ENCODE measurements around the gene CTXN1. TPM values are rescaled to one million over a fixed set of nuclear protein-coding genes. Genes with fewer than 3 reads are reported as not detected.

The CTXN1 gene
- total and polyA plus RNA-seq, 8 donors, result 0.67 to 5.1 (median 1.7) TPM

- 83 to 87% methylated on average over 3 of the region's 3 CpGs for WGBS, 2 donors
- no peak for FAIRE-seq
These were observed 44.0 kb downstream of the CTXN1 start for GRCh38 chr19:7881910-7882309.

GRCh38 chr19:7879836-7880235, 46.1 kb downstream of the CTXN1 start:
- no peak for ATAC-seq
- intact Hi-C loops (cut with DNase I), result no loop called here
- Histone ChIP-seq H3K27ac (no peak overlapping the region), H3K4me1 (no peaks in the 10 kb centered on the region), H3K27me3 (no peaks in the 10 kb centered on the region), H3K9me3 (no peaks in the 10 kb centered on the region), H3K36me3 (no peaks in the 10 kb centered on the region), H3K4me3 (no peak overlapping the region)
- WGBS, 2 donors, result 77 to 85% methylated on average over 19 of the region's 19 CpGs
- FAIRE-seq, result no peak
- no peak for TF ChIP-seq CTCF (IDR thresholded peaks at IDR 0.05)
- no peak for DNase-seq

More at GRCh38 chr19:7881910-7882309, 44.0 kb downstream of the CTXN1 start:
- Histone ChIP-seq H3K27me3 (no peaks in the 10 kb centered on the region), H3K9me3 (no peaks in the 10 kb centered on the region), H3K4me1 (no peaks in the 10 kb centered on the region), H3K36me3 (no peaks in the 10 kb centered on the region), H3K4me3 (no peak overlapping the region), H3K27ac (no peak overlapping the region)
- ATAC-seq, result no peak
- no peak for TF ChIP-seq CTCF (IDR thresholded peaks at IDR 0.05)
- intact Hi-C loops (cut with DNase I), result no loop called here
- no peak for DNase-seq

GRCh38 chr19:7879111-7879807, 46.7 kb downstream of the CTXN1 start:
- H3K9me3 ChIP-seq, result no peaks in the 10 kb centered on the region
- TF ChIP-seq CTCF (IDR thresholded peaks at IDR 0.05), result no peak
- H3K27me3 ChIP-seq, result no peaks in the 10 kb centered on the region
- intact Hi-C loops (cut with DNase I), result no loop called here
- H3K36me3 ChIP-seq, result no peaks in the 10 kb centered on the region
- FAIRE-seq, result no peak
- no peak overlapping the region for H3K27ac ChIP-seq
- no peaks in the 10 kb centered on the region for H3K4me1 ChIP-seq
- peak in 1 of 6 donors; percentile 41 for DNase-seq
- no peak overlapping the region for H3K4me3 ChIP-seq
- WGBS, 2 donors, result 68 to 70% methylated on average over 18 of the region's 18 CpGs
- no peak for ATAC-seq

GRCh38 chr19:7877249-7877836, 48.6 kb downstream of the CTXN1 start:
- intact Hi-C loops (cut with DNase I), result no loop called here
- 62 to 77% methylated on average over 6 of the region's 6 CpGs for WGBS, 2 donors
- FAIRE-seq, result no peak

More at GRCh38 chr19:7877249-7877836, 48.6 kb downstream of the CTXN1 start:
- Histone ChIP-seq H3K4me1 (no peaks in the 10 kb centered on the region), H3K27ac (no peak overlapping the region), H3K27me3 (no peaks in the 10 kb centered on the region), H3K36me3 (no peaks in the 10 kb centered on the region), H3K4me3 (no peak overlapping the region), H3K9me3 (no peaks in the 10 kb centered on the region)
- ATAC-seq (no peak), DNase-seq (no peak)
- TF ChIP-seq CTCF (IDR thresholded peaks at IDR 0.05), result no peak
